Keratinocyte (primary cell): ENCODE data around the gene GPR32. TPM values are rescaled to one million over a fixed set of nuclear protein-coding genes. Genes with fewer than 3 reads are reported as not detected.

Experiments used
- DNase-seq: peaks from one replicate; pipeline ENCODE4 v3.0.0-alpha.2; 2011; ENCODE audit warnings: low read depth, missing footprints, low spot score
- FAIRE-seq: peaks from 2 replicates; lab custom pipeline; 2011; peaks lifted over from hg19 to GRCh38; lab: Jason Lieb, UNC
- H2AFZ ChIP-seq: 2 replicates; pipeline ENCODE4 v1.6.0; 2012; ENCODE audit warnings: low read length, control low read depth, inconsistent platforms; ENCODE audit not compliant: control insufficient read depth
- H3K27ac ChIP-seq: 2 replicates; pipeline ENCODE4 v1.5.1; 2011; ENCODE audit warnings: low read length; ENCODE audit not compliant: control insufficient read depth, insufficient read depth
- H3K27me3 ChIP-seq: 3 replicates; pipeline ENCODE4 v1.6.0; 2011; ENCODE audit warnings: low read length; ENCODE audit not compliant: control insufficient read depth, insufficient read depth; ENCODE audit errors: extremely low read depth
- H3K36me3 ChIP-seq, 2 experiments: 2 replicates in 1 of 2; 3 replicates in 1 of 2; pipeline ENCODE4 v1.5.1; 2011; ENCODE audit warnings: low read length in 2 of 2, mild to moderate bottlenecking in 1 of 2; ENCODE audit not compliant: control insufficient read depth in 2 of 2, insufficient read depth in 2 of 2; ENCODE audit errors: extremely low read depth in 1 of 2
- H3K4me1 ChIP-seq: 3 replicates; pipeline ENCODE4 v1.5.1; 2011; ENCODE audit warnings: low read length; ENCODE audit not compliant: control insufficient read depth, insufficient read depth; ENCODE audit errors: extremely low read depth
- H3K4me2 ChIP-seq: 3 replicates; pipeline ENCODE4 v1.6.0; 2011; ENCODE audit warnings: low read depth, low read length; ENCODE audit not compliant: control insufficient read depth, insufficient read depth; ENCODE audit errors: extremely low read depth
- H3K4me3 ChIP-seq, 3 experiments: fragments of 200-600 bp in 1 of 3; sonication (generic) in 1 of 3; 2 replicates in 2 of 3; 3 replicates in 1 of 3; pipeline ENCODE4 v1.5.1; 2011 to 2016; ENCODE audit warnings: low read length in 3 of 3, mild to moderate bottlenecking in 3 of 3, control low read depth in 2 of 3, inconsistent platforms in 1 of 3, low read depth in 1 of 3, mixed read lengths in 1 of 3, mixed run types in 1 of 3, moderate library complexity in 1 of 3; ENCODE audit not compliant: control insufficient read depth in 2 of 3, insufficient read depth in 2 of 3; ENCODE audit errors: extremely low read depth in 1 of 3
- H3K79me2 ChIP-seq: 2 replicates; pipeline ENCODE4 v1.6.0; 2012; ENCODE audit warnings: low read length; ENCODE audit not compliant: control insufficient read depth, insufficient read depth
- H3K9ac ChIP-seq: 3 replicates; pipeline ENCODE4 v1.6.0; 2011; ENCODE audit warnings: low read length; ENCODE audit not compliant: control insufficient read depth, insufficient read depth; ENCODE audit errors: extremely low read depth
- H3K9me1 ChIP-seq: 3 replicates; pipeline ENCODE4 v1.6.0; 2011; ENCODE audit warnings: low read length; ENCODE audit not compliant: control insufficient read depth, insufficient read depth; ENCODE audit errors: extremely low read depth
- H3K9me3 ChIP-seq: 2 replicates; pipeline ENCODE4 v1.5.1; 2012; ENCODE audit warnings: low read depth, low read length; ENCODE audit not compliant: control insufficient read depth
- H4K20me1 ChIP-seq: 3 replicates; pipeline ENCODE4 v1.6.0; 2011; ENCODE audit warnings: low read length; ENCODE audit not compliant: control insufficient read depth, insufficient read depth; ENCODE audit errors: extremely low read depth
- CTCF ChIP-seq, 3 experiments: IDR thresholded peaks in 1 of 3; conservative IDR thresholded peaks in 1 of 3; optimal IDR thresholded peaks in 1 of 3; 2 replicates in 2 of 3; 3 replicates in 1 of 3; pipeline versions ENCODE3 to v1.5.1; 2011; ENCODE audit warnings: low read length in 3 of 3, mild to moderate bottlenecking in 3 of 3, moderate library complexity in 2 of 3, control low read depth in 1 of 3, inconsistent platforms in 1 of 3; ENCODE audit not compliant: insufficient read depth in 2 of 3; ENCODE audit errors: extremely low read depth in 1 of 3
- EZH2 ChIP-seq: IDR thresholded peaks from one replicate; pipeline ENCODE4 v1.6.1; 2012; ENCODE audit warnings: inconsistent platforms, mild to moderate bottlenecking, low read length, moderate library complexity
- dilution Hi-C: fragments of 300-500 bp; cut with MboI; formaldehyde crosslinking; loops from one replicate; pipeline ENCODE4 v1.7.0; 2020; ENCODE audit warnings: low sequenced_read_pairs; ENCODE audit not compliant: extremely low pct_ligation_motif_present
- polyA plus RNA-seq, 5 experiments: library from polyadenylated mRNA; depleted of rRNA in 3 of 5; stranded (reverse) in 3 of 5; stranded (forward) in 1 of 5; unstranded in 1 of 5; fragments of >200 nt; gene quantifications; 1 replicate in 1 of 5; 2 replicates in 3 of 5; 3 replicates in 1 of 5; pipeline versions ENCODE4 v1.2.1 to v1.2.3, GENCODE V29; 2011 to 2012; ENCODE audit warnings: missing spikeins in 2 of 5, low read depth in 1 of 5, low replicate concordance in 1 of 5

The GPR32 gene
- polyA plus RNA-seq, 1 donor (not counting 4 experiments of a cell fraction or from before 2014, with no cell fraction given) = not detected

- TF ChIP-seq EZH2 (no peak), CTCF (optimal IDR thresholded peaks at IDR 0.05 in 1 of 3, IDR thresholded peaks at IDR 0.05 in 1 of 3, conservative IDR thresholded peaks at IDR 0.05 in 1 of 3; ENCODE audit: extremely low read depth in 1 of 3, insufficient read depth in 2 of 3, low read length in 3 of 3) (no peak)
- H4K20me1 ChIP-seq = no peaks in the 10 kb centered on the region
- H3K4me1 ChIP-seq = peaks cover 6% of the 10 kb centered on the region
- FAIRE-seq = no peak
- no peak overlapping the region for H3K27ac ChIP-seq
- dilution Hi-C loops = no loop called here
- no peak for DNase-seq
- H3K9me1 ChIP-seq = no peaks in the 10 kb centered on the region
- no peak overlapping the region for H3K4me3 ChIP-seq
- H3K9ac ChIP-seq = no peak overlapping the region
- no peak overlapping the region for H3K4me2 ChIP-seq
- no peaks in the 10 kb centered on the region for H3K79me2 ChIP-seq
- H3K27me3 ChIP-seq = peaks cover 33% of the 10 kb centered on the region
- no peaks in the 10 kb centered on the region for H3K9me3 ChIP-seq
- no peak overlapping the region for H2AFZ ChIP-seq
- no peaks in the 10 kb centered on the region for H3K36me3 ChIP-seq
Measured at GRCh38 chr19:50820086-50820485, 49.8 kb downstream of the GPR32 start.

- Histone ChIP-seq H2AFZ (peak overlapping the region; percentile 10), H3K9ac (no peak overlapping the region), H3K36me3 (no peaks in the 10 kb centered on the region), H3K27ac (no peak overlapping the region), H3K4me2 (peak overlapping the region; percentile 52), H3K9me3 (no peaks in the 10 kb centered on the region), H3K9me1 (no peaks in the 10 kb centered on the region), H3K4me3 (no peak overlapping the region), H4K20me1 (no peaks in the 10 kb centered on the region), H3K79me2 (no peaks in the 10 kb centered on the region), H3K4me1 (peaks cover 6% of the 10 kb centered on the region), H3K27me3 (peaks cover 33% of the 10 kb centered on the region)
- no peak for DNase-seq
- no peak for TF ChIP-seq EZH2
- TF ChIP-seq CTCF (optimal IDR thresholded peaks at IDR 0.05 in 1 of 3, IDR thresholded peaks at IDR 0.05 in 1 of 3, conservative IDR thresholded peaks at IDR 0.05 in 1 of 3; ENCODE audit: extremely low read depth in 1 of 3, insufficient read depth in 2 of 3, low read length in 3 of 3) = no peak
- dilution Hi-C loops = no loop called here
- no peak for FAIRE-seq
Measured at GRCh38 chr19:50820549-50821247, 50.4 kb downstream of the GPR32 start.
